GM13976 (cell line): ENCODE data around the gene FAM184B.

Experiments
- DNase-seq: peaks from one replicate; pipeline ENCODE4 v3.0.0; 2012; ENCODE audit warnings: low spot score
- in situ Hi-C: fragments of 300-500 bp; cut with MboI; formaldehyde crosslinking; loops from one replicate; pipeline ENCODE4 v1.12.0; 2022; ENCODE audit warnings: low sequenced_read_pairs, mixed read lengths, inconsistent platforms; ENCODE audit not compliant: unreplicated experiment
- TF ChIP-seq, protein P1 (sequence below): IDR thresholded peaks from 2 replicates; pipeline ENCODE4 v1.5.1; 2012; ENCODE audit warnings: borderline replicate concordance, mild to moderate bottlenecking; ENCODE audit not compliant: insufficient read depth; ENCODE audit errors: extremely low read depth, missing control alignments, control extremely low read depth

Gene FAM184B

GRCh38 chr4:17812125-17812524, 30.7 kb upstream of the FAM184B start:
- in situ Hi-C loops, result loop anchor here (25.0 kb wide), 2 partner anchors 550 to 775 kb away; no protein-coding TSS in a partner anchor
- TF ChIP-seq, protein P1, sequence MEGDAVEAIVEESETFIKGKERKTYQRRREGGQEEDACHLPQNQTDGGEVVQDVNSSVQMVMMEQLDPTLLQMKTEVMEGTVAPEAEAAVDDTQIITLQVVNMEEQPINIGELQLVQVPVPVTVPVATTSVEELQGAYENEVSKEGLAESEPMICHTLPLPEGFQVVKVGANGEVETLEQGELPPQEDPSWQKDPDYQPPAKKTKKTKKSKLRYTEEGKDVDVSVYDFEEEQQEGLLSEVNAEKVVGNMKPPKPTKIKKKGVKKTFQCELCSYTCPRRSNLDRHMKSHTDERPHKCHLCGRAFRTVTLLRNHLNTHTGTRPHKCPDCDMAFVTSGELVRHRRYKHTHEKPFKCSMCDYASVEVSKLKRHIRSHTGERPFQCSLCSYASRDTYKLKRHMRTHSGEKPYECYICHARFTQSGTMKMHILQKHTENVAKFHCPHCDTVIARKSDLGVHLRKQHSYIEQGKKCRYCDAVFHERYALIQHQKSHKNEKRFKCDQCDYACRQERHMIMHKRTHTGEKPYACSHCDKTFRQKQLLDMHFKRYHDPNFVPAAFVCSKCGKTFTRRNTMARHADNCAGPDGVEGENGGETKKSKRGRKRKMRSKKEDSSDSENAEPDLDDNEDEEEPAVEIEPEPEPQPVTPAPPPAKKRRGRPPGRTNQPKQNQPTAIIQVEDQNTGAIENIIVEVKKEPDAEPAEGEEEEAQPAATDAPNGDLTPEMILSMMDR, result no peak
- DNase-seq, result no peak

- in situ Hi-C loops, result loop anchor here (25.0 kb wide), 2 partner anchors 551 to 776 kb away; no protein-coding TSS in a partner anchor
- TF ChIP-seq, protein P1, result no peak
- no peak for DNase-seq
Measured at GRCh38 chr4:17811078-17811603, 29.7 kb upstream of the FAM184B start.

DNA sequence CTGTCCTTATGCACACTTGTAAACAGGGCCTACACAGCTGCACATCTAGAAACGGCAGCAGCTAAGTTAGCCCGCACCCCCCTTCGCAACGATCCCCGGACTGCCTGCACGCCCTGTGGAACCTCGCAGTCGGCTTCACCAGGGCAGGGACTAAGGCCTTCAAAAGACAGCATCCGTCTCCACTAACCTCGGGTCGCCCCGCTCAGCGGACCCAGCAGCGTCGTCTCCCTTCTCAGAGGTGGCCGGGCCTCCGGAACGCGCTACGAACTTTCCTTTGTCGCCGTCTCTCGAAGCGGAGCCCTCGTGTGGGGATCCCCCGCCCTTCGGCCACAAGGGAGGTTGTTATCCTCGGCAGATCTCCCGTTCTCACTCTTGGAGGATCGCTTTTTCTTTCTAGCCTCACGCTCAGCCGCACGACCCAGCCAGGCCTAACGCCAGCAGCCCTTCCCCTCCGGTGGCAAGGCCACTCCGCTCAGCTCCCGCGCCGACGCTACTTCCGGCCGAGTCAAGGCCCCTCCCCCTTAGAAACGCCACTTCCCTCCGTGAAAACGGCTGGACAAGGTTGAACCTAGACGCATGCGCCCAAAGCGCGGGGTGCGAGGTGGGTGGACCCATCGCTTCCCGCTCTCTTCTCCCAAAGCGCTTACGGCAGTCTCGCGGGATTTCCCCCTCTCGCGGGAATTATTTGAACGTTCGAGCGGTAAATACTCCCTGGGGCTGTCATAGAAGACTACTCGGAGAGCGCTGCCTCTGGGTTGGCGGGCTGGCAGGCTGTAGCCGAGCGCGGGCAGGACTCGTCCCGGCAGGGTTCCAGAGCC, 29.0 kb upstream of the FAM184B start, which contains the start of the genes DCAF16 and NCAPG:
Gene DCAF16, minus strand, starts transcription at position 498 of the 818 bp plus-strand sequence. CDS start 6,616 bp downstream, outside the sequence.
Gene NCAPG, plus strand, starts transcription at position 720 of the 818 bp plus-strand sequence. CDS start 99 bp downstream, outside the sequence.
- in situ Hi-C loops, result loop anchor here (25.0 kb wide), 2 partner anchors 552 to 777 kb away; no protein-coding TSS in a partner anchor
- TF ChIP-seq, protein P1, result no peak
- peak; percentile 96 for DNase-seq

DNA sequence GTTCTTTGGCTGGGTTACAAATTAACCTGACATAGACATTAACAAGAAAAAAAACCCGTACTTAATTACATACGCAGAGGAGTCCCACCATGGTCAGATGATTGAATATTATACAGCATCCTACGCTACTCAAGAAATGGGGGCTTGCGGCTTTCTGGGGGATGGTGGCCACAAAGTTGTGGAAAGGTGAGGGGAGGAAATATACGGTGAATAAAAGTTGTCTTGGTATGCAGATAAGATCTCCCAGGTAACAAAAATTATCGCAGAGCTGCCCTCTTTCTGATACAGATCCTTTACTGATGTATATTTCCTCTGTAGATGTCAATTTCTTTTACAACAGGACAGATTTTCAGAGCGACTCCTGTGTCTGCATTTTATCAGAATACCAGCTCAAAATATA, 28.2 kb upstream of the FAM184B start:
- TF ChIP-seq, protein P1, result no peak
- DNase-seq, result no peak
- in situ Hi-C loops, result loop anchor here (10.0 to 25.0 kb wide), 3 partner anchors 255 to 778 kb away; no protein-coding TSS in a partner anchor

DNA sequence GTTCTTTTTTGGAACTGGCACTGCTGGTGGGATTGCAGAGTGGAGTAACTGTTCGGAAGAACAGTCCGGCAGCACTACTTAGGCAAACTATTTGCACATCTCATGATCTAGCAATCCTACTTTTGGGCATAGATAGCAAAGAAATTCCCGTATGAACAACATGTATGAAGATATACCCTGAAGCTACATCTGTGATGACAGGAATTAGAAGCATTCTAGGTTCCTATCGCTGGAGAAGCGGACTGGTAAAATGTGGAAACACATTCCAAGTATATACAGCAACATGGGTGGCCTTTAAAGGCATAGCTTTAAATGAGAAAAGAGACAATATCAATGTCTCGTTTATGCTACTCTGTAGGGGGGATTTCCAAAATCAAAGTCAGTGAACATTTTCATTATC, 26.0 kb upstream of the FAM184B start:
- in situ Hi-C loops, result loop anchor here (10.0 to 25.0 kb wide), 3 partner anchors 253 to 780 kb away; no protein-coding TSS in a partner anchor
- DNase-seq, result no peak
- TF ChIP-seq, protein P1, result no peak

- no peak for DNase-seq
- in situ Hi-C loops, result loop anchor here (10.0 to 25.0 kb wide), 3 partner anchors 251 to 782 kb away; no protein-coding TSS in a partner anchor
- TF ChIP-seq, protein P1, result no peak
Measured at GRCh38 chr4:17805580-17806155, 24.2 kb upstream of the FAM184B start.
